OCI-LY1 (cell line): ENCODE data around the gene INHBC.

Experiments used
- CTCF ChIP-seq: fragments of 200-600 bp; sonication (generic), shearing (Covaris generic); IDR thresholded peaks from 2 replicates; pipeline ENCODE4 v1.5.1; 2017; ENCODE audit warnings: mild to moderate bottlenecking, antibody characterized with exemption, low read length, moderate library complexity, mixed read lengths
- EZH2 ChIP-seq: fragments of 200-600 bp; sonication (generic), shearing (Covaris generic); IDR thresholded peaks from 2 replicates; pipeline ENCODE4 v1.8.0; 2017; ENCODE audit warnings: borderline replicate concordance, mixed run types, mild to moderate bottlenecking, antibody characterized with exemption, low read length, moderate library complexity, mixed read lengths

GRCh38 chr12:57473886-57474285 lies 39.3 kb downstream of the INHBC start:
- no peak for TF ChIP-seq CTCF
- no peak for TF ChIP-seq EZH2
